Upper lobe of left lung (tissue), 6 donors: Measurements from ENCODE around the gene SENP6. TPM values are rescaled to one million over a fixed set of nuclear protein-coding genes. Genes with fewer than 3 reads are reported as not detected.

ENCODE experiments used
- ATAC-seq, 2 donors: fragments of 200-7000 bp; cut with Tn5 transposase; one replicate each; pipeline ENCODE4 v1.9.1; 2022; ENCODE audit warnings: mild to moderate bottlenecking in 2 of 2, moderate library complexity in 2 of 2; ENCODE audit not compliant: low FRiP score in 2 of 2
- DNase-seq, 2 donors: peaks; one replicate each; pipeline ENCODE4 v3.0.0-alpha.2; 2019 to 2020
- H3K27ac ChIP-seq, 4 donors: fragments of 200-600 bp; sonication (generic); one replicate each; pipeline ENCODE4 v1.5.1; 2016 to 2019
- H3K27me3 ChIP-seq, 4 donors: fragments of 200-600 bp; sonication (generic); one replicate each; pipeline ENCODE4 v1.5.1; 2017 to 2019
- H3K36me3 ChIP-seq, 4 donors: fragments of 200-600 bp; sonication (generic); one replicate each; pipeline ENCODE4 v1.5.1; 2016 to 2019
- H3K4me1 ChIP-seq, 4 donors: fragments of 200-600 bp; sonication (generic); one replicate each; pipeline ENCODE4 v1.5.1; 2018 to 2019
- H3K4me3 ChIP-seq, 4 donors: fragments of 200-600 bp; sonication (generic); one replicate each; pipeline ENCODE4 v1.5.1; 2017 to 2019; ENCODE audit warnings: mild to moderate bottlenecking in 2 of 4, moderate library complexity in 1 of 4
- H3K9me3 ChIP-seq, 4 donors: fragments of 200-600 bp; sonication (generic); one replicate each; pipeline ENCODE4 v1.5.1; 2018 to 2019
- EP300 ChIP-seq, 4 donors: sonication (generic); formaldehyde crosslinking; IDR thresholded peaks; one replicate each; pipeline ENCODE4 v1.5.1; 2017; ENCODE audit warnings: antibody characterized with exemption in 4 of 4, control low read depth in 2 of 4
- POLR2A ChIP-seq, 4 donors: fragments of 450-650 bp; IDR thresholded peaks; one replicate each; pipeline ENCODE4 v1.5.1; 2016 to 2017; ENCODE audit warnings: antibody characterized with exemption in 4 of 4, mild to moderate bottlenecking in 2 of 4
- POLR2AphosphoS5 ChIP-seq, 2 donors: sonication (generic); formaldehyde crosslinking; IDR thresholded peaks; one replicate each; pipeline ENCODE4 v1.5.1; 2017; ENCODE audit warnings: antibody characterized with exemption in 2 of 2
- WGBS, 2 donors: methylation state at CpG; one replicate each; pipeline ENCODE4 v1.1.5; 2017 to 2018; 5-methylcytosine and 5-hydroxymethylcytosine counted together
- total RNA-seq, 6 donors: library from RNA; depleted of rRNA in 4 of 6; stranded (reverse); fragments of >200 nt in 4 of 6; gene quantifications; one replicate each; pipeline versions ENCODE4 v1.1.0 to v1.2.1, GENCODE V29; 2016 to 2021
- TF ChIP-seq, protein P1 (sequence below), 6 experiments: fragments of 450-650 bp in 4 of 6; fragments of 200-600 bp in 2 of 6; sonication (generic) in 2 of 6; IDR thresholded peaks; one replicate each; pipeline ENCODE4 v1.5.1; 2016 to 2019; ENCODE audit warnings: antibody characterized with exemption in 6 of 6
- donor health status: DM: no; HTN: no; CAD: no; lungs with moderate emphysema.
- donor health status: DM: no; HTN: yes; CAD: no; lungs with severe emphysema.

The SENP6 gene, protein sequence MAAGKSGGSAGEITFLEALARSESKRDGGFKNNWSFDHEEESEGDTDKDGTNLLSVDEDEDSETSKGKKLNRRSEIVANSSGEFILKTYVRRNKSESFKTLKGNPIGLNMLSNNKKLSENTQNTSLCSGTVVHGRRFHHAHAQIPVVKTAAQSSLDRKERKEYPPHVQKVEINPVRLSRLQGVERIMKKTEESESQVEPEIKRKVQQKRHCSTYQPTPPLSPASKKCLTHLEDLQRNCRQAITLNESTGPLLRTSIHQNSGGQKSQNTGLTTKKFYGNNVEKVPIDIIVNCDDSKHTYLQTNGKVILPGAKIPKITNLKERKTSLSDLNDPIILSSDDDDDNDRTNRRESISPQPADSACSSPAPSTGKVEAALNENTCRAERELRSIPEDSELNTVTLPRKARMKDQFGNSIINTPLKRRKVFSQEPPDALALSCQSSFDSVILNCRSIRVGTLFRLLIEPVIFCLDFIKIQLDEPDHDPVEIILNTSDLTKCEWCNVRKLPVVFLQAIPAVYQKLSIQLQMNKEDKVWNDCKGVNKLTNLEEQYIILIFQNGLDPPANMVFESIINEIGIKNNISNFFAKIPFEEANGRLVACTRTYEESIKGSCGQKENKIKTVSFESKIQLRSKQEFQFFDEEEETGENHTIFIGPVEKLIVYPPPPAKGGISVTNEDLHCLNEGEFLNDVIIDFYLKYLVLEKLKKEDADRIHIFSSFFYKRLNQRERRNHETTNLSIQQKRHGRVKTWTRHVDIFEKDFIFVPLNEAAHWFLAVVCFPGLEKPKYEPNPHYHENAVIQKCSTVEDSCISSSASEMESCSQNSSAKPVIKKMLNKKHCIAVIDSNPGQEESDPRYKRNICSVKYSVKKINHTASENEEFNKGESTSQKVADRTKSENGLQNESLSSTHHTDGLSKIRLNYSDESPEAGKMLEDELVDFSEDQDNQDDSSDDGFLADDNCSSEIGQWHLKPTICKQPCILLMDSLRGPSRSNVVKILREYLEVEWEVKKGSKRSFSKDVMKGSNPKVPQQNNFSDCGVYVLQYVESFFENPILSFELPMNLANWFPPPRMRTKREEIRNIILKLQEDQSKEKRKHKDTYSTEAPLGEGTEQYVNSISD
- total RNA-seq: 100 to 1,000 TPM in 2 of 6 donors, 10 to 100 TPM in 4; 56.4 to 199 (median 87.2) TPM

DNA sequence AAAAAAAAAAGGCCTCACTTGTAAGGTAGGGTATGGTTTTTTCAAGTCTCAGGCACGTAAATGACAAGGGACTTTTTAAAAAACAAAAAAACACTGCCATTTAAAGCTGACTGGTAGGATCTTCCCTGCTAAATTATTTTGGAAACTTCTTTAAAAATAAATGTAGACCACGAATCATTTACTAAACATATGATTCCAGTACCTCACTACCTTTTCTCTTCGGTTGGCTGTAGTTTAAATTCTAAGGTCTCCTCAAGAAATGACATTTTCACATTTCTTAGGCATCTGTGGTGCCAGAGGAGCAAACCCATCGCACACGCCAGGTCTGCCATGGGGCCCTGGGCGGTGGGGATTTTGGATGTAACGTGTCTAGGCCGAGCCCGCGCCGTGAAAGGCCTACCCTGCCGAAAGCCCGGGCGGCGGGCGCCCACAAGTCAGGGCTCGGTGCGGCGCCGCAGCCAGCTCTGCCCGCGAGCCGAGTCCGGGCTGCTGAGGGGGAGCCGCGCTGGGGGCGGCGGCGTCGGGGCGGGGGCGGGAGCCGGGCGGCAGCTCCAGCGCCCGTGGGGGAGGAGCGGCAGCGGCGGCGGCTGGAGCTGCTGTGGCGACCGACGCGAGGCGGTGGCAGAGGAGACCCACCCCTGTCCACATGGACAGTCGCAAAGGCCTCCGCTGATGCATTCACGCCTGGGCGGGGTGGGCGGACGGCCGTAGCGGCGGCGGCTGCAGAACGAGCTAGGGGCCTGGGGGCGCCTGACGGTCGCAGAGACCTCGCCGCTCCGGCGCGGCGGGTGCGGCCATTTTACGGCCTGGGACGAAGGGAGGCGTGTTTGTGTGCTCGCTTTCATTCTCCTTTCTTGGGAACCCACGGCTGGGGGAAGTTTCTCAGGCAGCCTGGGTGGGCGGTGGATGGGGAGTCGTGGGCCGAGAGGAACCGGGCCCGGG is at the start of gene SENP6:
SENP6 (plus strand) TSS at position 577 of the 942 bp plus-strand sequence. CDS start 645 bp downstream, outside the sequence.
- DNase-seq (peak; percentile 83 to 96), ATAC-seq (peak; percentile 92 to 96)
- TF ChIP-seq, protein P1, sequence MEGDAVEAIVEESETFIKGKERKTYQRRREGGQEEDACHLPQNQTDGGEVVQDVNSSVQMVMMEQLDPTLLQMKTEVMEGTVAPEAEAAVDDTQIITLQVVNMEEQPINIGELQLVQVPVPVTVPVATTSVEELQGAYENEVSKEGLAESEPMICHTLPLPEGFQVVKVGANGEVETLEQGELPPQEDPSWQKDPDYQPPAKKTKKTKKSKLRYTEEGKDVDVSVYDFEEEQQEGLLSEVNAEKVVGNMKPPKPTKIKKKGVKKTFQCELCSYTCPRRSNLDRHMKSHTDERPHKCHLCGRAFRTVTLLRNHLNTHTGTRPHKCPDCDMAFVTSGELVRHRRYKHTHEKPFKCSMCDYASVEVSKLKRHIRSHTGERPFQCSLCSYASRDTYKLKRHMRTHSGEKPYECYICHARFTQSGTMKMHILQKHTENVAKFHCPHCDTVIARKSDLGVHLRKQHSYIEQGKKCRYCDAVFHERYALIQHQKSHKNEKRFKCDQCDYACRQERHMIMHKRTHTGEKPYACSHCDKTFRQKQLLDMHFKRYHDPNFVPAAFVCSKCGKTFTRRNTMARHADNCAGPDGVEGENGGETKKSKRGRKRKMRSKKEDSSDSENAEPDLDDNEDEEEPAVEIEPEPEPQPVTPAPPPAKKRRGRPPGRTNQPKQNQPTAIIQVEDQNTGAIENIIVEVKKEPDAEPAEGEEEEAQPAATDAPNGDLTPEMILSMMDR (IDR thresholded peaks at IDR 0.05): peak in 1 of 6 experiments; percentile 16
- TF ChIP-seq POLR2A (IDR thresholded peaks at IDR 0.05) (peak; percentile 31 to 92 (median 73)), POLR2AphosphoS5 (IDR thresholded peaks at IDR 0.05) (peak; percentile 79 to 92), EP300 (IDR thresholded peaks at IDR 0.05) (peak in 1 of 4 donors; percentile 3)
- peak within 1 kb of the TSS; percentile 54 to 82 (median 62) for H3K4me3 ChIP-seq
- 1% methylated on average over 5 to 28 of the region's 76 CpGs for WGBS, 2 donors
- H3K27me3 ChIP-seq: no peaks in the 10 kb centered on the region
- peaks cover 17 to 39% (median 22%) of the 10 kb centered on the region in 4 donors for H3K4me1 ChIP-seq
- no peaks in the 10 kb centered on the region for H3K9me3 ChIP-seq
- H3K27ac ChIP-seq: peak within 1 kb of the TSS; percentile 96 to 100 (median 98)
- H3K36me3 ChIP-seq: no peaks in the 10 kb centered on the region

DNA sequence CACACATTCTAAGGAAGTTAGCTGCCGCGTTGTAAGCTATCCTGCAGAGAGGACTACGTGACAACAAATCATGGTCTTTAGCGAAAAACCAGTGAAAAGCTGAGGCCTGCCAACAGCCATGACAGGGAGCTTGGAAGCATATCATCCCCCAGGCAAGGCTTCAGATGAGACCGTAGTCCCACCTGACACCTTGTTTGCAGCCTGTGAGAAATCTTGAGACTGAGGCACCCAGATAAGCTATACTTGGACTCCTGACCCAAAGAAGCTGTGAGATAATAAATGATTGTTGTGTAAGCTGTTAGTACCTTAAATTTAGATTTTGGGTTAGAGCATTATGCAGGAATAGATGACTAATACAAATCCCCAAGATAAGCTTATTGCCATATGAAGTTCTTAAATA is 45.4 kb upstream of the SENP6 start:
- H3K36me3 ChIP-seq: no peaks in the 10 kb centered on the region
- no peak for ATAC-seq
- no peak overlapping the region for H3K27ac ChIP-seq
- no peaks in the 10 kb centered on the region for H3K27me3 ChIP-seq
- WGBS, 2 donors: 66 to 96% methylated on average over 4 to 5 of the region's 5 CpGs
- DNase-seq: no peak
- H3K9me3 ChIP-seq: no peaks in the 10 kb centered on the region
- TF ChIP-seq, protein P1 (IDR thresholded peaks at IDR 0.05): no peak
- TF ChIP-seq POLR2AphosphoS5 (IDR thresholded peaks at IDR 0.05) (no peak), EP300 (IDR thresholded peaks at IDR 0.05) (no peak), POLR2A (IDR thresholded peaks at IDR 0.05) (no peak)
- H3K4me1 ChIP-seq: no peaks in the 10 kb centered on the region
- no peak overlapping the region for H3K4me3 ChIP-seq

DNA sequence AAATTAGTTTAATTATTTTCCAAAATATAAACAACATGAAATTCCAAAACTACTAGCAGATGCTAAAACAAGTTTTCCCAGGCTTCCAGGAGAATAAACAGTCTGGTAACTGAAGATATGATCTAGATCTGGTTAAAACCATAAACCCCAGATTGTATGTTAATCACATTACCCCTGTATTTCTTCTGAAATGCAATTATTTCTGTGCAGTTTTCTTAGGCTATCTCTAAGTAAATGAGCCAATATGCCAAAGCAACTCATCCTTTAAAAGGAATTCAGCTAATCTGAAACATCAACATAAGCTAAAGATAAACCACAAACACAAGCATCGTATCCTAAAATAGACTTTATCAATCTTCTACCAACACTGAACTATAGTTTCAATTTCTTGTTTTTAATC is 44.6 kb upstream of the SENP6 start:
- H3K9me3 ChIP-seq: no peaks in the 10 kb centered on the region
- TF ChIP-seq POLR2AphosphoS5 (IDR thresholded peaks at IDR 0.05) (no peak), EP300 (IDR thresholded peaks at IDR 0.05) (no peak), POLR2A (IDR thresholded peaks at IDR 0.05) (no peak)
- TF ChIP-seq, protein P1 (IDR thresholded peaks at IDR 0.05): no peak
- H3K27me3 ChIP-seq: no peaks in the 10 kb centered on the region
- H3K27ac ChIP-seq: no peak overlapping the region
- no peak overlapping the region for H3K4me3 ChIP-seq
- ATAC-seq (no peak), DNase-seq (no peak)
- H3K36me3 ChIP-seq: no peaks in the 10 kb centered on the region
- no peaks in the 10 kb centered on the region for H3K4me1 ChIP-seq
- WGBS, 2 donors: 79 to 92% methylated on average over 1 of the region's 1 CpG

- no peaks in the 10 kb centered on the region for H3K4me1 ChIP-seq
- no peaks in the 10 kb centered on the region for H3K36me3 ChIP-seq
- H3K4me3 ChIP-seq: no peak overlapping the region
- no peak overlapping the region for H3K27ac ChIP-seq
- H3K27me3 ChIP-seq: no peaks in the 10 kb centered on the region
- H3K9me3 ChIP-seq: peaks cover 0 to 6% (median 3%) of the 10 kb centered on the region in 4 donors
- peak in 1 of 2 donors; percentile 23 for DNase-seq
- ATAC-seq: peak in 1 of 2 donors; percentile 53
- WGBS, 2 donors: 63 to 100% methylated on average over 1 of the region's 1 CpG
- TF ChIP-seq, protein P1 (IDR thresholded peaks at IDR 0.05): peak in 1 of 6 experiments; percentile 21
- TF ChIP-seq POLR2A (IDR thresholded peaks at IDR 0.05): no peak
Measured at GRCh38 chr6:75563032-75563431, 38.6 kb upstream of the SENP6 start.
